ENCODE data around the gene TOMM5.

- TF ChIP-seq, protein P1, sequence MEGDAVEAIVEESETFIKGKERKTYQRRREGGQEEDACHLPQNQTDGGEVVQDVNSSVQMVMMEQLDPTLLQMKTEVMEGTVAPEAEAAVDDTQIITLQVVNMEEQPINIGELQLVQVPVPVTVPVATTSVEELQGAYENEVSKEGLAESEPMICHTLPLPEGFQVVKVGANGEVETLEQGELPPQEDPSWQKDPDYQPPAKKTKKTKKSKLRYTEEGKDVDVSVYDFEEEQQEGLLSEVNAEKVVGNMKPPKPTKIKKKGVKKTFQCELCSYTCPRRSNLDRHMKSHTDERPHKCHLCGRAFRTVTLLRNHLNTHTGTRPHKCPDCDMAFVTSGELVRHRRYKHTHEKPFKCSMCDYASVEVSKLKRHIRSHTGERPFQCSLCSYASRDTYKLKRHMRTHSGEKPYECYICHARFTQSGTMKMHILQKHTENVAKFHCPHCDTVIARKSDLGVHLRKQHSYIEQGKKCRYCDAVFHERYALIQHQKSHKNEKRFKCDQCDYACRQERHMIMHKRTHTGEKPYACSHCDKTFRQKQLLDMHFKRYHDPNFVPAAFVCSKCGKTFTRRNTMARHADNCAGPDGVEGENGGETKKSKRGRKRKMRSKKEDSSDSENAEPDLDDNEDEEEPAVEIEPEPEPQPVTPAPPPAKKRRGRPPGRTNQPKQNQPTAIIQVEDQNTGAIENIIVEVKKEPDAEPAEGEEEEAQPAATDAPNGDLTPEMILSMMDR (IDR thresholded peaks at IDR 0.05): no peak
- no peak for TF ChIP-seq POLR2A (IDR thresholded peaks at IDR 0.05)
These were observed 16.3 kb downstream of the TOMM5 start, which contains the start of gene FBXO10 for GRCh38 chr9:37575921-37576721.

Data from testis (tissue), 2 donors.